ENCODE data around the gene FAU. TPM values are rescaled to one million over a fixed set of nuclear protein-coding genes. Genes with fewer than 3 reads are reported as not detected.

Gene FAU
- total and polyA plus RNA-seq, 9 of the 15 experiments (the other 6 are each of a cell fraction or from before 2014, with no cell fraction given): 433 to 1,827 (median 942) TPM

DNA sequence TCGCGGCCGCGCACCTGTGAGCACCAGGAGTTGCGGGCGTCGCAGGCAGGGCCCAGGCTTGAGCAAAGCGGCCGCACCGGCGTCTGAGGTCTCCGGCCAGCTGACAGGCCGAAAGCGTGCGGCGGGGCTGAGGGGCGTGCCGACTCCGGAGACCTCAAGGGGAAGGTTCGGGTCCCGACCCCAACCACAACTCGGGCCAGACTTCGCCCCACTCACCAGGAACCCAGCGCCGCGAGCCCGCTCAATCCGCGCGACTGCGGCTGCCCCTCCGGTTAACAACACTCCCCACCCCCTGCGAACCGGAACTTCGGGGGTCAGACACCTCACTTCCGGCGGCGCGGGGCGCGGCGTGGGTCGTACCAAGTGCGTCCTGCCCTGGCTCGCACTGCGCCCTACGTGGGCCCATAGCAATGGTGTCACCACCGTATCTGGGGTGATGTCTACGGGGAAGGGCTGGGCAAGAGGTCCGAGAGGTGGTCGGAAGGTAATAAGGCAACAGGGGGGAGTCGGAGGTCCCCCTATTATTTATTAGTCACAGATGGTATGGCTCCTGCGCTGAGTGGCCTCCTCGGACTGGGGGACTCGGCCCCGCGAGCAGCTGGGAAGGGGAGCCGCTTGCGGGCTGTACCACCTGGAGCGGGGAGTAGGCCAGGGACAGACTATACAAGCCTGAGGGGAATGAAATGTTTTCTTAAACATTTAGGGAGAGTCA lies 12.5 kb upstream of the FAU start, which contains the start of gene SYVN1 (continued):
- TF ChIP-seq, protein P1, sequence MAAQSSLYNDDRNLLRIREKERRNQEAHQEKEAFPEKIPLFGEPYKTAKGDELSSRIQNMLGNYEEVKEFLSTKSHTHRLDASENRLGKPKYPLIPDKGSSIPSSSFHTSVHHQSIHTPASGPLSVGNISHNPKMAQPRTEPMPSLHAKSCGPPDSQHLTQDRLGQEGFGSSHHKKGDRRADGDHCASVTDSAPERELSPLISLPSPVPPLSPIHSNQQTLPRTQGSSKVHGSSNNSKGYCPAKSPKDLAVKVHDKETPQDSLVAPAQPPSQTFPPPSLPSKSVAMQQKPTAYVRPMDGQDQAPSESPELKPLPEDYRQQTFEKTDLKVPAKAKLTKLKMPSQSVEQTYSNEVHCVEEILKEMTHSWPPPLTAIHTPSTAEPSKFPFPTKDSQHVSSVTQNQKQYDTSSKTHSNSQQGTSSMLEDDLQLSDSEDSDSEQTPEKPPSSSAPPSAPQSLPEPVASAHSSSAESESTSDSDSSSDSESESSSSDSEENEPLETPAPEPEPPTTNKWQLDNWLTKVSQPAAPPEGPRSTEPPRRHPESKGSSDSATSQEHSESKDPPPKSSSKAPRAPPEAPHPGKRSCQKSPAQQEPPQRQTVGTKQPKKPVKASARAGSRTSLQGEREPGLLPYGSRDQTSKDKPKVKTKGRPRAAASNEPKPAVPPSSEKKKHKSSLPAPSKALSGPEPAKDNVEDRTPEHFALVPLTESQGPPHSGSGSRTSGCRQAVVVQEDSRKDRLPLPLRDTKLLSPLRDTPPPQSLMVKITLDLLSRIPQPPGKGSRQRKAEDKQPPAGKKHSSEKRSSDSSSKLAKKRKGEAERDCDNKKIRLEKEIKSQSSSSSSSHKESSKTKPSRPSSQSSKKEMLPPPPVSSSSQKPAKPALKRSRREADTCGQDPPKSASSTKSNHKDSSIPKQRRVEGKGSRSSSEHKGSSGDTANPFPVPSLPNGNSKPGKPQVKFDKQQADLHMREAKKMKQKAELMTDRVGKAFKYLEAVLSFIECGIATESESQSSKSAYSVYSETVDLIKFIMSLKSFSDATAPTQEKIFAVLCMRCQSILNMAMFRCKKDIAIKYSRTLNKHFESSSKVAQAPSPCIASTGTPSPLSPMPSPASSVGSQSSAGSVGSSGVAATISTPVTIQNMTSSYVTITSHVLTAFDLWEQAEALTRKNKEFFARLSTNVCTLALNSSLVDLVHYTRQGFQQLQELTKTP (IDR thresholded peaks at IDR 0.05; ENCODE audit: low read depth in 1 of 2, partially characterized antibody in 2 of 2): peak; percentile 30 to 52
- TF ChIP-seq HNRNPH1 (optimal IDR thresholded peaks at IDR 0.05; ENCODE audit: low read depth, low read length) (no peak), NFYB (IDR thresholded peaks at IDR 0.05; ENCODE audit: extremely low read depth, insufficient read length) (no peak), RFX5 (IDR thresholded peaks at IDR 0.05; ENCODE audit: low read depth, low read length) (peak; percentile 8; the same call in 1 of the 2 replicates), ZNF253 (CRISPR knock-in tag; conservative IDR thresholded peaks at IDR 0.05) (no peak), ZNF76 (CRISPR knock-in tag; IDR thresholded peaks at IDR 0.05; ENCODE audit: borderline replicate concordance) (peak; percentile 75; the same call in 1 of the 2 replicates)
- TF ChIP-seq, protein P2, sequence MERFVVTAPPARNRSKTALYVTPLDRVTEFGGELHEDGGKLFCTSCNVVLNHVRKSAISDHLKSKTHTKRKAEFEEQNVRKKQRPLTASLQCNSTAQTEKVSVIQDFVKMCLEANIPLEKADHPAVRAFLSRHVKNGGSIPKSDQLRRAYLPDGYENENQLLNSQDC (CRISPR knock-in tag; IDR thresholded peaks at IDR 0.05): no peak; the same call in 1 of the 2 replicates
- TF ChIP-seq, protein P3, sequence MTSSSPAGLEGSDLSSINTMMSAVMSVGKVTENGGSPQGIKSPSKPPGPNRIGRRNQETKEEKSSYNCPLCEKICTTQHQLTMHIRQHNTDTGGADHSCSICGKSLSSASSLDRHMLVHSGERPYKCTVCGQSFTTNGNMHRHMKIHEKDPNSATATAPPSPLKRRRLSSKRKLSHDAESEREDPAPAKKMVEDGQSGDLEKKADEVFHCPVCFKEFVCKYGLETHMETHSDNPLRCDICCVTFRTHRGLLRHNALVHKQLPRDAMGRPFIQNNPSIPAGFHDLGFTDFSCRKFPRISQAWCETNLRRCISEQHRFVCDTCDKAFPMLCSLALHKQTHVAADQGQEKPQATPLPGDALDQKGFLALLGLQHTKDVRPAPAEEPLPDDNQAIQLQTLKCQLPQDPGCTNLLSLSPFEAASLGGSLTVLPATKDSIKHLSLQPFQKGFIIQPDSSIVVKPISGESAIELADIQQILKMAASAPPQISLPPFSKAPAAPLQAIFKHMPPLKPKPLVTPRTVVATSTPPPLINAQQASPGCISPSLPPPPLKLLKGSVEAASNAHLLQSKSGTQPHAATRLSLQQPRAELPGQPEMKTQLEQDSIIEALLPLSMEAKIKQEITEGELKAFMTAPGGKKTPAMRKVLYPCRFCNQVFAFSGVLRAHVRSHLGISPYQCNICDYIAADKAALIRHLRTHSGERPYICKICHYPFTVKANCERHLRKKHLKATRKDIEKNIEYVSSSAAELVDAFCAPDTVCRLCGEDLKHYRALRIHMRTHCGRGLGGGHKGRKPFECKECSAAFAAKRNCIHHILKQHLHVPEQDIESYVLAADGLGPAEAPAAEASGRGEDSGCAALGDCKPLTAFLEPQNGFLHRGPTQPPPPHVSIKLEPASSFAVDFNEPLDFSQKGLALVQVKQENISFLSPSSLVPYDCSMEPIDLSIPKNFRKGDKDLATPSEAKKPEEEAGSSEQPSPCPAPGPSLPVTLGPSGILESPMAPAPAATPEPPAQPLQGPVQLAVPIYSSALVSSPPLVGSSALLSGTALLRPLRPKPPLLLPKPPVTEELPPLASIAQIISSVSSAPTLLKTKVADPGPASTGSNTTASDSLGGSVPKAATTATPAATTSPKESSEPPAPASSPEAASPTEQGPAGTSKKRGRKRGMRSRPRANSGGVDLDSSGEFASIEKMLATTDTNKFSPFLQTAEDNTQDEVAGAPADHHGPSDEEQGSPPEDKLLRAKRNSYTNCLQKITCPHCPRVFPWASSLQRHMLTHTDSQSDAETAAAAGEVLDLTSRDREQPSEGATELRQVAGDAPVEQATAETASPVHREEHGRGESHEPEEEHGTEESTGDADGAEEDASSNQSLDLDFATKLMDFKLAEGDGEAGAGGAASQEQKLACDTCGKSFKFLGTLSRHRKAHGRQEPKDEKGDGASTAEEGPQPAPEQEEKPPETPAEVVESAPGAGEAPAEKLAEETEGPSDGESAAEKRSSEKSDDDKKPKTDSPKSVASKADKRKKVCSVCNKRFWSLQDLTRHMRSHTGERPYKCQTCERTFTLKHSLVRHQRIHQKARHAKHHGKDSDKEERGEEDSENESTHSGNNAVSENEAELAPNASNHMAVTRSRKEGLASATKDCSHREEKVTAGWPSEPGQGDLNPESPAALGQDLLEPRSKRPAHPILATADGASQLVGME (CRISPR knock-in tag; IDR thresholded peaks at IDR 0.05): no peak
- TF ChIP-seq, protein P4, sequence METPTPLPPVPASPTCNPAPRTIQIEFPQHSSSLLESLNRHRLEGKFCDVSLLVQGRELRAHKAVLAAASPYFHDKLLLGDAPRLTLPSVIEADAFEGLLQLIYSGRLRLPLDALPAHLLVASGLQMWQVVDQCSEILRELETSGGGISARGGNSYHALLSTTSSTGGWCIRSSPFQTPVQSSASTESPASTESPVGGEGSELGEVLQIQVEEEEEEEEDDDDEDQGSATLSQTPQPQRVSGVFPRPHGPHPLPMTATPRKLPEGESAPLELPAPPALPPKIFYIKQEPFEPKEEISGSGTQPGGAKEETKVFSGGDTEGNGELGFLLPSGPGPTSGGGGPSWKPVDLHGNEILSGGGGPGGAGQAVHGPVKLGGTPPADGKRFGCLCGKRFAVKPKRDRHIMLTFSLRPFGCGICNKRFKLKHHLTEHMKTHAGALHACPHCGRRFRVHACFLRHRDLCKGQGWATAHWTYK (CRISPR knock-in tag; IDR thresholded peaks at IDR 0.05): peak; percentile 48
- TF ChIP-seq, protein P5, sequence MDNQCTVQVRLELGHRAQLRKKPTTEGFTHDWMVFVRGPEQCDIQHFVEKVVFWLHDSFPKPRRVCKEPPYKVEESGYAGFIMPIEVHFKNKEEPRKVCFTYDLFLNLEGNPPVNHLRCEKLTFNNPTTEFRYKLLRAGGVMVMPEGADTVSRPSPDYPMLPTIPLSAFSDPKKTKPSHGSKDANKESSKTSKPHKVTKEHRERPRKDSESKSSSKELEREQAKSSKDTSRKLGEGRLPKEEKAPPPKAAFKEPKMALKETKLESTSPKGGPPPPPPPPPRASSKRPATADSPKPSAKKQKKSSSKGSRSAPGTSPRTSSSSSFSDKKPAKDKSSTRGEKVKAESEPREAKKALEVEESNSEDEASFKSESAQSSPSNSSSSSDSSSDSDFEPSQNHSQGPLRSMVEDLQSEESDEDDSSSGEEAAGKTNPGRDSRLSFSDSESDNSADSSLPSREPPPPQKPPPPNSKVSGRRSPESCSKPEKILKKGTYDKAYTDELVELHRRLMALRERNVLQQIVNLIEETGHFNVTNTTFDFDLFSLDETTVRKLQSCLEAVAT (IDR thresholded peaks at IDR 0.05): peak in 1 of 2 experiments; percentile 17; a peak in 1 of 4 replicates
